GM20000 (cell line): ENCODE data around the gene NUP133.

ENCODE experiments used
- DNase-seq: peaks from one replicate; pipeline ENCODE4 v3.0.0; 2012; ENCODE audit warnings: low spot score
- CTCF ChIP-seq: IDR thresholded peaks from 2 replicates; pipeline ENCODE4 v1.5.1; 2012; ENCODE audit warnings: mild to moderate bottlenecking, control low read depth; ENCODE audit errors: extremely low read depth, missing control alignments

Gene NUP133

GRCh38 chr1:229392936-229393335 lies 115.2 kb downstream of the NUP133 start:
- DNase-seq, result no peak
- no peak for TF ChIP-seq CTCF
